ENCODE data around the gene TMEM267.
A peak's percentile ranks its signal among the peaks of the same experiment; 100 is the strongest.
"Not testable (repeated sequence)": the region's sequence is repeated elsewhere in the genome, so short reads cannot be mapped to it uniquely, and the experiment has no call there.

Gene TMEM267

GRCh38 chr5:43486353-43486752, 2.7 kb upstream of the TMEM267 start:
- ATAC-seq (replicated peaks) = no peak
- H3K27ac Mint-ChIP-seq = peak overlapping the region; percentile 96 to 99
- no peaks in the 10 kb centered on the region for H3K9me3 Mint-ChIP-seq
- H3K4me1 Mint-ChIP-seq (ENCODE audit: low read depth in 2 of 2) = peaks cover 10 to 29% of the 10 kb centered on the region in 2 donors
- peaks cover 17% of the 10 kb centered on the region for H3K36me3 Mint-ChIP-seq (ENCODE audit: insufficient read depth)
- no peak overlapping the region for H3K4me3 Mint-ChIP-seq
- H3K27me3 Mint-ChIP-seq = no peaks in the 10 kb centered on the region
- no peak for DNase-seq

GRCh38 chr5:43485406-43485805, 1.7 kb upstream of the TMEM267 start:
- peaks cover 11 to 29% of the 10 kb centered on the region in 2 donors for H3K4me1 Mint-ChIP-seq (ENCODE audit: low read depth in 2 of 2)
- H3K36me3 Mint-ChIP-seq (ENCODE audit: insufficient read depth) = peaks cover 17% of the 10 kb centered on the region
- peak overlapping the region in 1 of 2 donors; percentile 86 for H3K4me3 Mint-ChIP-seq
- H3K27me3 Mint-ChIP-seq = no peaks in the 10 kb centered on the region
- DNase-seq (no peak), ATAC-seq (replicated peaks) (no peak)
- no peaks in the 10 kb centered on the region for H3K9me3 Mint-ChIP-seq
- H3K27ac Mint-ChIP-seq = peak overlapping the region; percentile 96 to 99

- Mint-ChIP-seq H3K9me3 (no peaks in the 10 kb centered on the region), H3K4me3 (peak overlapping the region; percentile 86 to 90), H3K27me3 (no peaks in the 10 kb centered on the region), H3K36me3 (ENCODE audit: insufficient read depth) (peaks cover 17% of the 10 kb centered on the region), H3K4me1 (ENCODE audit: low read depth in 2 of 2) (peaks cover 11 to 29% of the 10 kb centered on the region in 2 donors), H3K27ac (peak overlapping the region; percentile 96 to 99)
- peak; percentile 82 to 90 (median 86) for DNase-seq
- peak; percentile 73 for ATAC-seq (replicated peaks)
Measured at GRCh38 chr5:43484106-43484849, 613 bp upstream of the TMEM267 start.

- peak overlapping the region; percentile 96 to 99 for H3K27ac Mint-ChIP-seq
- peak overlapping the region; percentile 86 to 90 for H3K4me3 Mint-ChIP-seq
- no peaks in the 10 kb centered on the region for H3K9me3 Mint-ChIP-seq
- H3K36me3 Mint-ChIP-seq (ENCODE audit: insufficient read depth) = peaks cover 17% of the 10 kb centered on the region
- peaks cover 11 to 31% of the 10 kb centered on the region in 2 donors for H3K4me1 Mint-ChIP-seq (ENCODE audit: low read depth in 2 of 2)
- H3K27me3 Mint-ChIP-seq = no peaks in the 10 kb centered on the region
- no peak for ATAC-seq (replicated peaks)
- DNase-seq = no peak
Measured at GRCh38 chr5:43482490-43483297, 971 bp downstream of the TMEM267 start.

- Mint-ChIP-seq H3K4me1 (ENCODE audit: low read depth in 2 of 2) (peaks cover 8 to 34% of the 10 kb centered on the region in 2 donors), H3K4me3 (no peak overlapping the region), H3K36me3 (ENCODE audit: insufficient read depth) (peaks cover 10% of the 10 kb centered on the region), H3K27me3 (no peaks in the 10 kb centered on the region), H3K9me3 (peaks cover 0 to 1% of the 10 kb centered on the region in 2 donors), H3K27ac (no peak overlapping the region)
- DNase-seq (no peak), ATAC-seq (replicated peaks) (no peak)
Measured at GRCh38 chr5:43469671-43470391, 13.8 kb downstream of the TMEM267 start.

GRCh38 chr5:43467100-43467499, 16.6 kb downstream of the TMEM267 start:
- no peak overlapping the region for H3K27ac Mint-ChIP-seq
- no peak for DNase-seq
- H3K27me3 Mint-ChIP-seq = no peaks in the 10 kb centered on the region
- H3K9me3 Mint-ChIP-seq = peaks cover 0 to 1% of the 10 kb centered on the region in 2 donors
- H3K4me1 Mint-ChIP-seq (ENCODE audit: low read depth in 2 of 2) = peaks cover 7 to 21% of the 10 kb centered on the region in 2 donors
- H3K36me3 Mint-ChIP-seq (ENCODE audit: insufficient read depth) = peaks cover 2% of the 10 kb centered on the region
- no peak for ATAC-seq (replicated peaks)
- H3K4me3 Mint-ChIP-seq = no peak overlapping the region

- not testable (repeated sequence) for DNase-seq; ATAC-seq (replicated peaks); H3K9me3 Mint-ChIP-seq; H3K27me3 Mint-ChIP-seq; H3K27ac Mint-ChIP-seq; H3K4me3 Mint-ChIP-seq; H3K36me3 Mint-ChIP-seq (ENCODE audit: insufficient read depth)
- peaks cover 10 to 22% of the 10 kb centered on the region in 2 donors for H3K4me1 Mint-ChIP-seq (ENCODE audit: low read depth in 2 of 2)
Measured at GRCh38 chr5:43465455-43465854, 18.2 kb downstream of the TMEM267 start.

- H3K36me3 Mint-ChIP-seq (ENCODE audit: insufficient read depth) = peaks cover 4% of the 10 kb centered on the region
- peaks cover 0 to 2% of the 10 kb centered on the region in 2 donors for H3K9me3 Mint-ChIP-seq
- no peak overlapping the region for H3K27ac Mint-ChIP-seq
- DNase-seq (no peak), ATAC-seq (replicated peaks) (no peak)
- H3K4me1 Mint-ChIP-seq (ENCODE audit: low read depth in 2 of 2) = peaks cover 12 to 13% of the 10 kb centered on the region in 2 donors
- H3K4me3 Mint-ChIP-seq = no peak overlapping the region
- H3K27me3 Mint-ChIP-seq = no peaks in the 10 kb centered on the region
Measured at GRCh38 chr5:43461066-43461465, 22.6 kb downstream of the TMEM267 start.

GRCh38 chr5:43456556-43456955, 27.1 kb downstream of the TMEM267 start:
- Mint-ChIP-seq H3K4me3 (no peak overlapping the region), H3K27me3 (no peaks in the 10 kb centered on the region), H3K27ac (no peak overlapping the region), H3K4me1 (ENCODE audit: low read depth in 2 of 2) (peaks cover 3 to 8% of the 10 kb centered on the region in 2 donors), H3K9me3 (peaks cover 0 to 2% of the 10 kb centered on the region in 2 donors), H3K36me3 (ENCODE audit: insufficient read depth) (peaks cover 8% of the 10 kb centered on the region)
- ATAC-seq (replicated peaks) = no peak
- DNase-seq = no peak

GRCh38 chr5:43441575-43441974, 42.1 kb downstream of the TMEM267 start:
- H3K9me3 Mint-ChIP-seq = peaks cover 11 to 33% of the 10 kb centered on the region in 2 donors
- not testable (repeated sequence) for DNase-seq; H3K4me1 Mint-ChIP-seq (ENCODE audit: low read depth in 2 of 2); H3K4me3 Mint-ChIP-seq; H3K36me3 Mint-ChIP-seq (ENCODE audit: insufficient read depth); H3K27ac Mint-ChIP-seq; ATAC-seq (replicated peaks); H3K27me3 Mint-ChIP-seq

GRCh38 chr5:43437062-43437660, 46.5 kb downstream of the TMEM267 start:
- Mint-ChIP-seq H3K27ac (no peak overlapping the region), H3K4me3 (no peak overlapping the region), H3K9me3 (peaks cover 7 to 27% of the 10 kb centered on the region in 2 donors), H3K4me1 (ENCODE audit: low read depth in 2 of 2) (no peaks in the 10 kb centered on the region), H3K27me3 (no peaks in the 10 kb centered on the region), H3K36me3 (ENCODE audit: insufficient read depth) (no peaks in the 10 kb centered on the region)
- ATAC-seq (replicated peaks) (no peak), DNase-seq (no peak)

GRCh38 chr5:43433382-43433781, 50.3 kb downstream of the TMEM267 start:
- Mint-ChIP-seq H3K27me3 (no peaks in the 10 kb centered on the region), H3K36me3 (ENCODE audit: insufficient read depth) (peaks cover 2% of the 10 kb centered on the region), H3K4me1 (ENCODE audit: low read depth in 2 of 2) (no peaks in the 10 kb centered on the region), H3K4me3 (no peak overlapping the region), H3K27ac (no peak overlapping the region), H3K9me3 (peaks cover 5 to 12% of the 10 kb centered on the region in 2 donors)
- DNase-seq (no peak), ATAC-seq (replicated peaks) (no peak)
